CD4-positive, CD25-positive, alpha-beta regulatory T cell (primary cell): ENCODE data around the gene CCDC192. TPM values are rescaled to one million over a fixed set of nuclear protein-coding genes. Genes with fewer than 3 reads are reported as not detected.

Experiments
- ATAC-seq, 2 donors: fragments of 150-1000 bp; cut with Tn5 transposase; one replicate each; pipeline ENCODE4 v1.10.0; 2021; ENCODE audit warnings: low read depth in 2 of 2, moderate number of reproducible peaks in 2 of 2, moderate library complexity in 1 of 2
- DNase-seq, 3 donors: peaks; one replicate each; pipeline versions ENCODE4 v3.0.0 to v3.0.0-alpha.2; 2012 to 2022; ENCODE audit warnings: mixed read lengths in 1 of 3
- H3K27ac ChIP-seq: one replicate; pipeline ENCODE4 v1.7.0; 2013; ENCODE audit warnings: mild to moderate bottlenecking, low read length; ENCODE audit not compliant: insufficient read depth, poor library complexity, severe bottlenecking
- H3K27me3 ChIP-seq: one replicate; pipeline ENCODE4 v1.7.0; 2013; ENCODE audit warnings: low read length; ENCODE audit not compliant: control insufficient read depth, insufficient read depth
- H3K36me3 ChIP-seq: one replicate; pipeline ENCODE4 v1.7.0; 2013; ENCODE audit warnings: mild to moderate bottlenecking, low read length, moderate library complexity; ENCODE audit not compliant: control insufficient read depth, insufficient read depth
- H3K4me1 ChIP-seq: 2 replicates; pipeline ENCODE4 v1.7.0; 2013; ENCODE audit warnings: mild to moderate bottlenecking, low read length; ENCODE audit not compliant: insufficient read depth, control insufficient read depth, poor library complexity, severe bottlenecking
- H3K4me3 ChIP-seq: one replicate; pipeline ENCODE4 v1.7.0; 2013; ENCODE audit warnings: low read depth, mild to moderate bottlenecking, low read length, moderate library complexity
- H3K9me3 ChIP-seq, 2 experiments: 1 replicate in 1 of 2; 2 replicates in 1 of 2; pipeline ENCODE4 v1.7.0; 2013; ENCODE audit warnings: low read length in 2 of 2, mild to moderate bottlenecking in 1 of 2, moderate library complexity in 1 of 2; ENCODE audit not compliant: control insufficient read depth in 2 of 2
- H3K27ac Mint-ChIP-seq, 3 donors: one replicate each; pipeline ENCODE4 v1.8.0; 2020 to 2022; ENCODE audit warnings: mild to moderate bottlenecking in 3 of 3, mixed read lengths in 3 of 3, moderate library complexity in 2 of 3
- H3K27me3 Mint-ChIP-seq: one replicate; pipeline ENCODE4 v1.8.0; 2022; ENCODE audit warnings: mild to moderate bottlenecking, mixed read lengths
- H3K36me3 Mint-ChIP-seq: one replicate; pipeline ENCODE4 v1.8.0; 2020; ENCODE audit warnings: mixed read lengths
- H3K4me1 Mint-ChIP-seq, 4 donors: one replicate each; pipeline ENCODE4 v1.8.0; 2020 to 2022; ENCODE audit warnings: mixed read lengths in 4 of 4, mild to moderate bottlenecking in 1 of 4
- H3K4me3 Mint-ChIP-seq, 4 donors: one replicate each; pipeline ENCODE4 v1.8.0; 2020 to 2022; ENCODE audit warnings: mild to moderate bottlenecking in 4 of 4, mixed read lengths in 4 of 4, moderate library complexity in 3 of 4
- H3K9me3 Mint-ChIP-seq, 7 donors: one replicate each; pipeline ENCODE4 v1.8.0; 2020 to 2022; ENCODE audit warnings: mixed read lengths in 7 of 7, mild to moderate bottlenecking in 3 of 7, moderate library complexity in 2 of 7
- polyA plus RNA-seq, 4 donors: library from polyadenylated mRNA; unstranded; fragments of 300-500 nt; fragmentation: Illumina TruSeq; gene quantifications; one replicate each; pipeline ENCODE4 v1.2.3, GENCODE V29; 2021
- total RNA-seq: library from RNA; stranded (reverse); gene quantifications from one replicate; pipeline ENCODE4 v1.2.3, GENCODE V29; 2022

The CCDC192 gene
- total and polyA plus RNA-seq, 5 donors from 2014 or later, result 0.37 TPM; not detected in 4

DNA sequence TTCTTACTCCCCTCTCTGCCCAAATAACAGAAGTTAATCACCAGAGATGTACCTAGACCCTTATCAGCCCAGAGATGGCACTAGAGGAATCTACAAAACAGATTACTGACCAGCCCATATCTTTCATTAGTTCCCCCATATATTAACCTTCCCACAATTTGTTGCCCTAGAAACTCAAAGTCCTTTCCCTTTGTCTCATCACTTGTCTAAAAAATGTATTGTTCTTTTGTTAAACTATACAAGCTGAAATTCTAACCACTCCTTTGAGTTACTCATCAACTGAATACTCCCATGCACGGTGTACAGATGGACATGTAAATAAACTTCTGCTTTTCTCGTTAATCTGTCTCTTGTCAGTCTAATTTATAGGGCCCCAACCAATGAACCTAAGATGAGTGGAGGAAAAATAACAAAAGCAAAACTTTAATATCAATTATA lies 130.9 kb downstream of the CCDC192 start:
- no peak for ATAC-seq

DNA sequence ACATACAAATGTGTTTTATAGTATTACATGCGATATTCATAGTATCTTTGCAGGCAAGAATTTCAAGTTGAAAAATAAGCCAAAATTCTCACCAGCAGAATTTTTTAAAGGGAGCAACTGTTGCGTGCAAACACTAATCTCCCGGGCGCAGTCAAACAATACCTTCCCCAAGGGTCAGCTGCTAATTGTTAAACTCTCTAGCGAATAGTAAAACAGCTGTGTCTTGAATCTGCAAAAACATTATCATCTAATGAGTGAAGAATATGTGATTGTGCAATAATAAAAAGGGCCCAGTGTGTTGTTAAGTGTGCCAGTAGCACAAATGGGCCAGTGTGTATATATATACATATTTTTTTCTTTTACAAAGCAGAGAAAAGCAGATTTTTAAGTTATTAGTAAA lies 131.4 kb downstream of the CCDC192 start:
- DNase-seq (no peak), ATAC-seq (no peak)
- Mint-ChIP-seq H3K36me3 (no peaks in the 10 kb centered on the region), H3K27ac (no peak overlapping the region), H3K4me3 (no peak overlapping the region), H3K4me1 (no peaks in the 10 kb centered on the region), H3K9me3 (peaks cover 0 to 4% (median 0%) of the 10 kb centered on the region in 7 donors), H3K27me3 (peaks cover 8% of the 10 kb centered on the region)
- Histone ChIP-seq H3K36me3 (no peaks in the 10 kb centered on the region), H3K9me3 (no peaks in the 10 kb centered on the region), H3K27ac (no peak overlapping the region), H3K4me1 (no peaks in the 10 kb centered on the region), H3K27me3 (peaks cover 2% of the 10 kb centered on the region), H3K4me3 (no peak overlapping the region)

More for the DNA sequence above, 130.9 kb downstream of the CCDC192 start:
- peaks cover 9% of the 10 kb centered on the region for H3K27me3 Mint-ChIP-seq
- peaks cover 2% of the 10 kb centered on the region for H3K27me3 ChIP-seq
- H3K36me3 ChIP-seq, result no peaks in the 10 kb centered on the region
- DNase-seq, result no peak
- H3K27ac ChIP-seq, result no peak overlapping the region
- H3K4me3 Mint-ChIP-seq, result no peak overlapping the region
- no peaks in the 10 kb centered on the region for H3K36me3 Mint-ChIP-seq
- H3K4me1 Mint-ChIP-seq, result no peaks in the 10 kb centered on the region
- H3K9me3 Mint-ChIP-seq, result peaks cover 0 to 4% (median 0%) of the 10 kb centered on the region in 7 donors
- H3K27ac Mint-ChIP-seq, result no peak overlapping the region
- no peak overlapping the region for H3K4me3 ChIP-seq
- no peaks in the 10 kb centered on the region for H3K4me1 ChIP-seq
- H3K9me3 ChIP-seq, result no peaks in the 10 kb centered on the region

DNA sequence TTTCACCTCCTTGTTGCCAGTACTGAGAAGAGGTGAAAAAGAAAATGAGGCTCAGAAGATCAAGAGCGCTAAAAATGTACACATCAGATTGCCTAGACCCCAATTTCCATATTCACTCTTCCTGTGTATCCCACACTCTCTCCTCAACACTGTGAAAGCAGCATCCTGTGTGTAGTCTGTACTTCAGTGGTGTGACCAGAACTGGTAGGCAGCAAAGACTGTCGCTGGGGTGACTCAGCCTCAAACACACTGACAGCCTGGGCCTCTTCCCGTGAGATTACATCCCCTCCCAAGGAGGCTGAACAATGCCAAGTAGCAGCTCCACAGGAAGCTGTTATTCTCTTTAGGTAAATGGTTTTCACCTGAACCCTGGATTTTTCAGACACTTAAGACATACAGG lies 135.5 kb downstream of the CCDC192 start:
- ATAC-seq, result no peak
- peaks cover 0 to 3% (median 0%) of the 10 kb centered on the region in 7 donors for H3K9me3 Mint-ChIP-seq
- no peak overlapping the region for H3K4me3 ChIP-seq
- no peaks in the 10 kb centered on the region for H3K36me3 Mint-ChIP-seq
- H3K36me3 ChIP-seq, result no peaks in the 10 kb centered on the region
- H3K9me3 ChIP-seq, result no peaks in the 10 kb centered on the region
- H3K27me3 Mint-ChIP-seq, result peaks cover 8% of the 10 kb centered on the region
- no peak overlapping the region for H3K4me3 Mint-ChIP-seq
- H3K4me1 Mint-ChIP-seq, result no peaks in the 10 kb centered on the region
- no peak overlapping the region for H3K27ac Mint-ChIP-seq
- no peaks in the 10 kb centered on the region for H3K27me3 ChIP-seq
- no peaks in the 10 kb centered on the region for H3K4me1 ChIP-seq
- no peak overlapping the region for H3K27ac ChIP-seq
- DNase-seq, result no peak

DNA sequence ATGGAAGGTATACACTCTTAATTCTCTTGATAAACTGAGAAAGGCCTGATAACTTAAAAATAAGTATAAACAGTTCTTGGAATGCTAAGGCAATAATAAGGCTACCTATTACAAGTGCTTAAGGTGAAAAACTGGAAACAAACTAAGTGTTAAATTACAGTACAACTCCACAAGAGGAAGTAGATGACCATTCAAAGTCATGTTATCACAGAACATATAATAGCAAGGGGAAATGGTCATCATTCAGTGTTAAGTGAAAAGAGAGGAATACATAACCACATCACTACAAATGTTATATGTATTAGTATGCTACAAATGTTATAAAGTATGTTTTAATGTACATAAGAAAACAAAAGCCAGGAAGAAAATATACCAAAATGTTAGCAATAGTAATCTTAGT lies 135.9 kb downstream of the CCDC192 start:
- Histone ChIP-seq H3K4me1 (no peaks in the 10 kb centered on the region), H3K4me3 (no peak overlapping the region), H3K36me3 (no peaks in the 10 kb centered on the region), H3K27me3 (no peaks in the 10 kb centered on the region), H3K27ac (no peak overlapping the region), H3K9me3 (no peaks in the 10 kb centered on the region)
- H3K27me3 Mint-ChIP-seq, result peaks cover 8% of the 10 kb centered on the region
- no peaks in the 10 kb centered on the region for H3K36me3 Mint-ChIP-seq
- ATAC-seq, result no peak
- H3K9me3 Mint-ChIP-seq, result peaks cover 0 to 3% (median 0%) of the 10 kb centered on the region in 7 donors
- no peak overlapping the region for H3K27ac Mint-ChIP-seq
- no peak for DNase-seq
- no peaks in the 10 kb centered on the region for H3K4me1 Mint-ChIP-seq
- no peak overlapping the region for H3K4me3 Mint-ChIP-seq

DNA sequence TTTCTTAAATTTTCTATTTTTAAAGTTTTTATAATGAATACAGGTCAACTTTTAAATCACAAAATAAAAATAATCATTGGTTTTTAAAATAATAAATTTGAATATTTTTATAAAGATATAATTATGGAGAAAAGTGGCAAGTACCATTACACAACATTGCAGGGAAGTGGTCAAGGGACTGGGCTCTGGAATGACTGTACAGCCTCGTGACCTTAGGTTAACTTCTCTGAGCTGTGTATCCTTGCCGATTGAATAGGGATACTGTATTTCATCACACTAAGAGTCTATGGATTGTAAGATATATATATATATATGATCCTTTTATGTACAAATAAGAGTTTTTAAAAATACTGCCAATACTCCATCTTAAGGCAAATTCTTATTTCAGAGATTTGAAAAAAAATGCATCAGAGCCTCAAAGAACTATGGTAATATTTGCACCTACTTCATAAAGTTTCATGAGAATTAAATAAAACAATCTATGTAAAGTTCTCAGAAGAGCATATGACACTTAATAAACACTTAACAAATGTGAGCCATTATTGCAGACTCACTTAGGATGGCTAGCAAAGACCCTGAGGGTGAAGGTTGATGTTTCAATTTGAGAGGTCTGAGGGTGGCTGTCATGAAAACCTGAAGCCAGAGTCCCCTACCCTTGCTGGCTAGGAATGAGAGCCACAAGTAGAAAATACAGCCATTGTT lies 136.5 kb downstream of the CCDC192 start:
- no peak overlapping the region for H3K27ac Mint-ChIP-seq
- no peak for ATAC-seq
- H3K4me1 ChIP-seq, result no peaks in the 10 kb centered on the region
- no peaks in the 10 kb centered on the region for H3K36me3 Mint-ChIP-seq
- H3K4me3 Mint-ChIP-seq, result no peak overlapping the region
- DNase-seq, result no peak
- no peaks in the 10 kb centered on the region for H3K4me1 Mint-ChIP-seq
- H3K27me3 Mint-ChIP-seq, result peaks cover 8% of the 10 kb centered on the region
- no peaks in the 10 kb centered on the region for H3K9me3 ChIP-seq
- no peak overlapping the region for H3K4me3 ChIP-seq
- no peaks in the 10 kb centered on the region for H3K27me3 ChIP-seq
- no peak overlapping the region for H3K27ac ChIP-seq
- peaks cover 0 to 3% (median 0%) of the 10 kb centered on the region in 7 donors for H3K9me3 Mint-ChIP-seq
- H3K36me3 ChIP-seq, result no peaks in the 10 kb centered on the region

DNA sequence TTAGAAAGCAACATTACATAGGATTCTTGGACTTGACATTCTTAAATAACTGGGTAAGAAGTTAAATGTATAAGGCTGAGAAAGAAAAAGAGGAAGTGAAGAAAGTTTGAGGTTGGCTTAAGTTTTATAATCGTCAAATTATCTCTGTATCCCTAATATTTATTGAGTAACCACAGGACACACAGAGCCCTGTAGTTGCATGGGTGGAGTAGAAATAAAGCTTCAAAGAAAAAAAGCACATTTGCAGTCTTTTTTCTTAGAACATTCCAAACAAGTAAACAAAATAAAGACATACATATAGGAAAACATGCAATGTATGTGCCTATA lies 137.0 kb downstream of the CCDC192 start:
- no peaks in the 10 kb centered on the region for H3K36me3 Mint-ChIP-seq
- no peak overlapping the region for H3K4me3 Mint-ChIP-seq
- H3K4me3 ChIP-seq, result no peak overlapping the region
- H3K9me3 Mint-ChIP-seq, result peaks cover 0 to 3% (median 0%) of the 10 kb centered on the region in 7 donors
- no peak for DNase-seq
- no peak for ATAC-seq
- no peaks in the 10 kb centered on the region for H3K36me3 ChIP-seq
- H3K9me3 ChIP-seq, result no peaks in the 10 kb centered on the region
- H3K27ac Mint-ChIP-seq, result no peak overlapping the region
- H3K27ac ChIP-seq, result no peak overlapping the region
- no peaks in the 10 kb centered on the region for H3K4me1 ChIP-seq
- peaks cover 8% of the 10 kb centered on the region for H3K27me3 Mint-ChIP-seq
- no peaks in the 10 kb centered on the region for H3K4me1 Mint-ChIP-seq
- H3K27me3 ChIP-seq, result no peaks in the 10 kb centered on the region

DNA sequence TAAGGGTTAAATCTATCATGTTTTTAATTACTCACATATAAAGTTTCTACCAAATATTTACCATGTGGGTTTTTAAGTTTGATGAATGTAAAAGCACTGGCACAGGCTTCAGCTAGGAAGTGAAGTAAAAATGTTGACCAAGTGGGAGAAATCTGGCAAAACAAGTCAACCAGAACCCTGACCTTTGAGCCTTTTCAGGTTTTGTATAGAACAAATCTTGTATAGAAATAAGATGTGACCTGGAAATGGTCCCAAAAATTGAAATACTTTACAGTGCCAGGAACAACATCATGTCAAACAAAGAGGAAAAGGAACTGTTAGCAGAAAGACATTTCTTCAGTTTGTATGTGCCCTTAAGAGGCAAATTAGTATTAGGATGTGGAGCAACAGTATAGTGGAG lies 137.6 kb downstream of the CCDC192 start:
- Mint-ChIP-seq H3K36me3 (no peaks in the 10 kb centered on the region), H3K27ac (no peak overlapping the region), H3K4me3 (no peak overlapping the region), H3K9me3 (peaks cover 0 to 3% (median 0%) of the 10 kb centered on the region in 7 donors), H3K4me1 (no peaks in the 10 kb centered on the region), H3K27me3 (peaks cover 7% of the 10 kb centered on the region)
- Histone ChIP-seq H3K4me1 (no peaks in the 10 kb centered on the region), H3K9me3 (no peaks in the 10 kb centered on the region), H3K36me3 (no peaks in the 10 kb centered on the region), H3K4me3 (no peak overlapping the region), H3K27ac (no peak overlapping the region), H3K27me3 (no peaks in the 10 kb centered on the region)
- ATAC-seq, result no peak
- no peak for DNase-seq

DNA sequence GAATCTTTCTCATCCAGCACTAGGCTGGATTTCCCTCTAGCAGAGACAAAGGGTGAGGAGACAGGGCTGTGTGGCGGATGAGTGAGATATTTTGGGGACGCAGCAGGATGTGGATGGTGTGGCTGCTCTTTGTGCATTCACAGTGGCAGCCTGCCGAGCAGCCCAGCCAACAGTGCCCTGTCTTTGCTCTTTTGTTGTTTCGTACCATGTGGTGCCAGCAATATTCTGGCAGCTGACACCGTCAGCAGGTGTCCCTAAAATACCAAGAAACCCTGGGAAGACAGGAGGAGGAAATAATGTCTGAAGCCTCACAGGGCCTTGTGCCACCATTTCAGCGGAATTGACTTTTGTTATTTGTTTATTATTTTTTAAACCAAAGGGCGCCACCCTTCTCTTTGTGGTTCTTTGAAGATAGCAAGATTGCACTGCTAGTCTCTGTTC lies 141.4 kb downstream of the CCDC192 start:
- Mint-ChIP-seq H3K27ac (no peak overlapping the region), H3K9me3 (peaks cover 0 to 2% (median 0%) of the 10 kb centered on the region in 7 donors), H3K27me3 (peaks cover 9% of the 10 kb centered on the region), H3K36me3 (no peaks in the 10 kb centered on the region), H3K4me1 (no peaks in the 10 kb centered on the region), H3K4me3 (no peak overlapping the region)
- Histone ChIP-seq H3K9me3 (no peaks in the 10 kb centered on the region), H3K4me3 (no peak overlapping the region), H3K36me3 (no peaks in the 10 kb centered on the region), H3K27me3 (no peaks in the 10 kb centered on the region), H3K27ac (no peak overlapping the region), H3K4me1 (no peaks in the 10 kb centered on the region)
- no peak for DNase-seq
- no peak for ATAC-seq
